ENCODE results near the gene CLSTN3.

DNA sequence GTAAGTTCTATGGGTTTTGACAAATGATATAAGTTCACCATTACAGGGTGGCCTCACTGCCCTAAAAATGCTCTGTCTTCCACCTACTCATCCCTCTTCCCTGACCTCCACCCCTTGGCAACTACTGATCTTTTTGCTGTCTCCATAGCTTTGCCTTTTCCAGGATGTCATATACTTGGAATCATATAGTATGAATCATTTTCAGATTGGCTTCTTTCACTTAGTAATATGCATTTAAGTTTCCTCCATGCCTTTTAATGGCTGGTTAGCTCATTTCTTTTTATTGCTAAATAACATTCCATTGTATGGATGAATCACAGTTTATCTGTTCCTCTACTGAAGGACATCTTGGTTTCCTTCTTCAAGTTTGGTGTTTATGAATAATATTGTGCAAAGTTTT is 45.3 kb downstream of the CLSTN3 start:
- TF ChIP-seq EP300 (IDR thresholded peaks at IDR 0.05; ENCODE audit: borderline replicate concordance) (no peak), NFIC (IDR thresholded peaks at IDR 0.05) (no peak), RAD21 (IDR thresholded peaks at IDR 0.05; ENCODE audit: low read depth) (no peak), EGR1 (IDR thresholded peaks at IDR 0.05) (no peak), TEAD4 (IDR thresholded peaks at IDR 0.05) (no peak), ZBTB7A (IDR thresholded peaks at IDR 0.05; ENCODE audit: low read depth) (no peak), TAF1 (IDR thresholded peaks at IDR 0.05; ENCODE audit: low read depth) (no peak), MAX (IDR thresholded peaks at IDR 0.05) (no peak), CEBPB (IDR thresholded peaks at IDR 0.05) (no peak)
- TF ChIP-seq, protein P1, sequence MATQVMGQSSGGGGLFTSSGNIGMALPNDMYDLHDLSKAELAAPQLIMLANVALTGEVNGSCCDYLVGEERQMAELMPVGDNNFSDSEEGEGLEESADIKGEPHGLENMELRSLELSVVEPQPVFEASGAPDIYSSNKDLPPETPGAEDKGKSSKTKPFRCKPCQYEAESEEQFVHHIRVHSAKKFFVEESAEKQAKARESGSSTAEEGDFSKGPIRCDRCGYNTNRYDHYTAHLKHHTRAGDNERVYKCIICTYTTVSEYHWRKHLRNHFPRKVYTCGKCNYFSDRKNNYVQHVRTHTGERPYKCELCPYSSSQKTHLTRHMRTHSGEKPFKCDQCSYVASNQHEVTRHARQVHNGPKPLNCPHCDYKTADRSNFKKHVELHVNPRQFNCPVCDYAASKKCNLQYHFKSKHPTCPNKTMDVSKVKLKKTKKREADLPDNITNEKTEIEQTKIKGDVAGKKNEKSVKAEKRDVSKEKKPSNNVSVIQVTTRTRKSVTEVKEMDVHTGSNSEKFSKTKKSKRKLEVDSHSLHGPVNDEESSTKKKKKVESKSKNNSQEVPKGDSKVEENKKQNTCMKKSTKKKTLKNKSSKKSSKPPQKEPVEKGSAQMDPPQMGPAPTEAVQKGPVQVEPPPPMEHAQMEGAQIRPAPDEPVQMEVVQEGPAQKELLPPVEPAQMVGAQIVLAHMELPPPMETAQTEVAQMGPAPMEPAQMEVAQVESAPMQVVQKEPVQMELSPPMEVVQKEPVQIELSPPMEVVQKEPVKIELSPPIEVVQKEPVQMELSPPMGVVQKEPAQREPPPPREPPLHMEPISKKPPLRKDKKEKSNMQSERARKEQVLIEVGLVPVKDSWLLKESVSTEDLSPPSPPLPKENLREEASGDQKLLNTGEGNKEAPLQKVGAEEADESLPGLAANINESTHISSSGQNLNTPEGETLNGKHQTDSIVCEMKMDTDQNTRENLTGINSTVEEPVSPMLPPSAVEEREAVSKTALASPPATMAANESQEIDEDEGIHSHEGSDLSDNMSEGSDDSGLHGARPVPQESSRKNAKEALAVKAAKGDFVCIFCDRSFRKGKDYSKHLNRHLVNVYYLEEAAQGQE (IDR thresholded peaks at IDR 0.05; ENCODE audit: low read depth): no peak
